ENCODE results near the gene LCP2.
"Not testable (repeated sequence)": the region's sequence is repeated elsewhere in the genome, so short reads cannot be mapped to it uniquely, and the experiment has no call there.

LCP2 gene

GRCh38 chr5:170261528-170262043, 36.0 kb downstream of the LCP2 start:
- no peak overlapping the region for H3K4me3 Mint-ChIP-seq
- DNase-seq (ENCODE audit: low spot score in 2 of 2), result peak in 1 of 2 donors; percentile 32
- H3K36me3 Mint-ChIP-seq, result peaks cover 100% of the 10 kb centered on the region
- no peak for ATAC-seq
- H3K27ac Mint-ChIP-seq, result peak overlapping the region; percentile 93
- no peaks in the 10 kb centered on the region for H3K9me3 Mint-ChIP-seq
- H3K4me1 Mint-ChIP-seq, result peaks cover 48% of the 10 kb centered on the region

GRCh38 chr5:170257370-170257769, 40.2 kb downstream of the LCP2 start:
- H3K9me3 Mint-ChIP-seq, result no peaks in the 10 kb centered on the region
- H3K36me3 Mint-ChIP-seq, result peaks cover 100% of the 10 kb centered on the region
- DNase-seq (ENCODE audit: low spot score in 2 of 2), result no peak
- ATAC-seq, result no peak
- no peak overlapping the region for H3K4me3 Mint-ChIP-seq
- H3K27ac Mint-ChIP-seq, result peak overlapping the region; percentile 93
- H3K4me1 Mint-ChIP-seq, result peaks cover 49% of the 10 kb centered on the region

GRCh38 chr5:170256571-170256970, 41.0 kb downstream of the LCP2 start:
- Mint-ChIP-seq H3K9me3 (no peaks in the 10 kb centered on the region), H3K27ac (peak overlapping the region; percentile 93), H3K36me3 (peaks cover 100% of the 10 kb centered on the region), H3K4me3 (no peak overlapping the region), H3K4me1 (peaks cover 44% of the 10 kb centered on the region)
- ATAC-seq (no peak), DNase-seq (ENCODE audit: low spot score in 2 of 2) (peak in 1 of 2 donors; percentile 38)

- Mint-ChIP-seq H3K4me3 (no peak overlapping the region), H3K4me1 (peaks cover 43% of the 10 kb centered on the region), H3K36me3 (peaks cover 100% of the 10 kb centered on the region), H3K27ac (peak overlapping the region; percentile 61), H3K9me3 (no peaks in the 10 kb centered on the region)
- ATAC-seq (peak; percentile 98), DNase-seq (ENCODE audit: low spot score in 2 of 2) (no peak)
Observed at GRCh38 chr5:170254056-170254455, 43.5 kb downstream of the LCP2 start.

- no peak for DNase-seq (ENCODE audit: low spot score in 2 of 2)
- Mint-ChIP-seq H3K36me3 (peaks cover 100% of the 10 kb centered on the region), H3K4me3 (no peak overlapping the region), H3K9me3 (no peaks in the 10 kb centered on the region), H3K27ac (peak overlapping the region; percentile 61), H3K4me1 (peaks cover 43% of the 10 kb centered on the region)
- ATAC-seq, result no peak
Observed at GRCh38 chr5:170252720-170253350, 44.7 kb downstream of the LCP2 start.

GRCh38 chr5:170252109-170252508, 45.5 kb downstream of the LCP2 start:
- Mint-ChIP-seq H3K4me1 (peaks cover 40% of the 10 kb centered on the region), H3K27ac (peak overlapping the region; percentile 56), H3K36me3 (peaks cover 100% of the 10 kb centered on the region), H3K4me3 (no peak overlapping the region), H3K9me3 (no peaks in the 10 kb centered on the region)
- ATAC-seq (no peak), DNase-seq (ENCODE audit: low spot score in 2 of 2) (no peak)

GRCh38 chr5:170251462-170251861, 46.1 kb downstream of the LCP2 start:
- DNase-seq (ENCODE audit: low spot score in 2 of 2) (no peak), ATAC-seq (no peak)
- Mint-ChIP-seq H3K9me3 (no peaks in the 10 kb centered on the region), H3K36me3 (peaks cover 100% of the 10 kb centered on the region), H3K4me3 (no peak overlapping the region), H3K4me1 (peaks cover 34% of the 10 kb centered on the region), H3K27ac (peak overlapping the region; percentile 56)

GRCh38 chr5:170250810-170251317, 46.7 kb downstream of the LCP2 start:
- Mint-ChIP-seq H3K4me3 (no peak overlapping the region), H3K27ac (peak overlapping the region; percentile 56), H3K4me1 (peaks cover 28% of the 10 kb centered on the region), H3K36me3 (peaks cover 100% of the 10 kb centered on the region), H3K9me3 (no peaks in the 10 kb centered on the region)
- ATAC-seq, result no peak
- DNase-seq (ENCODE audit: low spot score in 2 of 2), result no peak

GRCh38 chr5:170249355-170249754, 48.2 kb downstream of the LCP2 start:
- Mint-ChIP-seq H3K4me1 (peaks cover 15% of the 10 kb centered on the region), H3K27ac (no peak overlapping the region), H3K4me3 (no peak overlapping the region), H3K9me3 (peaks cover 1% of the 10 kb centered on the region), H3K36me3 (peaks cover 100% of the 10 kb centered on the region)
- no peak for DNase-seq (ENCODE audit: low spot score in 2 of 2)
- no peak for ATAC-seq

- not testable (repeated sequence) for ATAC-seq, H3K9me3 Mint-ChIP-seq, H3K4me3 Mint-ChIP-seq, H3K27ac Mint-ChIP-seq
- peaks cover 96% of the 10 kb centered on the region for H3K36me3 Mint-ChIP-seq
- DNase-seq (ENCODE audit: low spot score in 2 of 2), result peak in 1 of 2 donors; percentile 12
- peaks cover 10% of the 10 kb centered on the region for H3K4me1 Mint-ChIP-seq
Observed at GRCh38 chr5:170248931-170249227, 48.7 kb downstream of the LCP2 start.

- H3K36me3 Mint-ChIP-seq, result peaks cover 91% of the 10 kb centered on the region
- peaks cover 6% of the 10 kb centered on the region for H3K4me1 Mint-ChIP-seq
- no peak overlapping the region for H3K4me3 Mint-ChIP-seq
- no peak for ATAC-seq
- DNase-seq (ENCODE audit: low spot score in 2 of 2), result peak in 1 of 2 donors; percentile 36
- H3K27ac Mint-ChIP-seq, result no peak overlapping the region
- H3K9me3 Mint-ChIP-seq, result peaks cover 2% of the 10 kb centered on the region
Observed at GRCh38 chr5:170248172-170248930, 49.2 kb downstream of the LCP2 start.

GRCh38 chr5:170247363-170247762, 50.2 kb downstream of the LCP2 start:
- H3K27ac Mint-ChIP-seq, result peak overlapping the region; percentile 84
- ATAC-seq (no peak), DNase-seq (ENCODE audit: low spot score in 2 of 2) (no peak)
- peaks cover 81% of the 10 kb centered on the region for H3K36me3 Mint-ChIP-seq
- peaks cover 2% of the 10 kb centered on the region for H3K9me3 Mint-ChIP-seq
- H3K4me1 Mint-ChIP-seq, result peaks cover 6% of the 10 kb centered on the region
- H3K4me3 Mint-ChIP-seq, result no peak overlapping the region

- ATAC-seq, result no peak
- H3K36me3 Mint-ChIP-seq, result peaks cover 70% of the 10 kb centered on the region
- H3K4me3 Mint-ChIP-seq, result no peak overlapping the region
- H3K4me1 Mint-ChIP-seq, result peaks cover 6% of the 10 kb centered on the region
- DNase-seq (ENCODE audit: low spot score in 2 of 2), result peak in 1 of 2 donors; percentile 23
- H3K27ac Mint-ChIP-seq, result peak overlapping the region; percentile 52
- peaks cover 2% of the 10 kb centered on the region for H3K9me3 Mint-ChIP-seq
Observed at GRCh38 chr5:170246126-170246870, 51.3 kb downstream of the LCP2 start.

- peaks cover 61% of the 10 kb centered on the region for H3K36me3 Mint-ChIP-seq
- not testable (repeated sequence) for H3K4me3 Mint-ChIP-seq, H3K4me1 Mint-ChIP-seq, H3K9me3 Mint-ChIP-seq, ATAC-seq
- peak in 1 of 2 donors; percentile 32 for DNase-seq (ENCODE audit: low spot score in 2 of 2)
- peak overlapping the region; percentile 52 for H3K27ac Mint-ChIP-seq
Observed at GRCh38 chr5:170245436-170245835, 52.1 kb downstream of the LCP2 start.

- Mint-ChIP-seq H3K4me1 (no peaks in the 10 kb centered on the region), H3K4me3 (no peak overlapping the region), H3K9me3 (no peaks in the 10 kb centered on the region), H3K27ac (peak overlapping the region; percentile 29), H3K36me3 (peaks cover 11% of the 10 kb centered on the region)
- DNase-seq (ENCODE audit: low spot score in 2 of 2) (peak in 1 of 2 donors; percentile 26), ATAC-seq (no peak)
Observed at GRCh38 chr5:170238456-170239196, 59.0 kb downstream of the LCP2 start.
